K562 (cell line): ENCODE results near the gene ENTPD6.

Experiments used
- ATF2 ChIP-seq: sonication (generic); formaldehyde crosslinking; IDR thresholded peaks from 2 replicates; pipeline ENCODE4 v1.8.1; 2022; ENCODE audit warnings: missing genetic modification reagents
- NONO ChIP-seq, 2 experiments: fragments of 200-400 bp in 1 of 2; fragments of 450-650 bp in 1 of 2; formaldehyde crosslinking in 1 of 2; IDR thresholded peaks; 2 replicates each; pipeline ENCODE4 v1.6.1; 2017; ENCODE audit warnings: low read depth in 2 of 2, mild to moderate bottlenecking in 2 of 2, moderate library complexity in 2 of 2, low read length in 1 of 2

GRCh38 chr20:25209911-25210310, 14.4 kb downstream of the ENTPD6 start:
- TF ChIP-seq NONO (IDR thresholded peaks at IDR 0.05; ENCODE audit: low read depth in 2 of 2, low read length in 1 of 2) (no peak), ATF2 (CRISPR knock-in tag) (no peak)
